Glutamatergic neuron (in vitro differentiated cells): Measurements from ENCODE around the gene PHC1. TPM values are rescaled to one million over a fixed set of nuclear protein-coding genes. Genes with fewer than 3 reads are reported as not detected.

Source experiments
- DNase-seq: peaks from one replicate; pipeline ENCODE4 v3.0.0; 2022
- H3K27ac Mint-ChIP-seq: one replicate; pipeline ENCODE4 v1.8.0; 2020; ENCODE audit warnings: mild to moderate bottlenecking, mixed read lengths, inconsistent platforms; ENCODE audit not compliant: unreplicated experiment
- H3K27me3 Mint-ChIP-seq: one replicate; pipeline ENCODE4 v1.8.0; 2020; ENCODE audit warnings: mild to moderate bottlenecking, moderate library complexity, mixed read lengths, inconsistent platforms; ENCODE audit not compliant: unreplicated experiment
- H3K36me3 Mint-ChIP-seq: one replicate; pipeline ENCODE4 v1.8.0; 2020; ENCODE audit warnings: mild to moderate bottlenecking, mixed read lengths, inconsistent platforms; ENCODE audit not compliant: unreplicated experiment
- H3K4me1 Mint-ChIP-seq: one replicate; pipeline ENCODE4 v1.8.0; 2020; ENCODE audit warnings: mild to moderate bottlenecking, low read depth, mixed read lengths, inconsistent platforms; ENCODE audit not compliant: unreplicated experiment
- H3K4me3 Mint-ChIP-seq: one replicate; pipeline ENCODE4 v1.8.0; 2020; ENCODE audit warnings: mild to moderate bottlenecking, mixed read lengths, inconsistent platforms; ENCODE audit not compliant: unreplicated experiment
- H3K9me3 Mint-ChIP-seq: one replicate; pipeline ENCODE4 v1.8.0; 2020; ENCODE audit warnings: mild to moderate bottlenecking, moderate library complexity, mixed read lengths, inconsistent platforms; ENCODE audit not compliant: unreplicated experiment
- total RNA-seq: library from RNA; stranded (reverse); fragmentation: NEBNext Ultra II Directional; extraction: Animal tissue kit (Norgen Biotek cat#: 25700); gene quantifications from one replicate; pipeline ENCODE4 v1.2.1, GENCODE V29; 2021; ENCODE audit not compliant: unreplicated experiment
- TF ChIP-seq, protein P1 (sequence below): fragments of 200-600 bp; sonication (generic); IDR thresholded peaks from one replicate; pipeline ENCODE4 v1.5.0; 2021; ENCODE audit not compliant: partially characterized antibody, unreplicated experiment

The PHC1 gene
- total RNA-seq, 1 donor from 2014 or later: 59.8 TPM

DNA sequence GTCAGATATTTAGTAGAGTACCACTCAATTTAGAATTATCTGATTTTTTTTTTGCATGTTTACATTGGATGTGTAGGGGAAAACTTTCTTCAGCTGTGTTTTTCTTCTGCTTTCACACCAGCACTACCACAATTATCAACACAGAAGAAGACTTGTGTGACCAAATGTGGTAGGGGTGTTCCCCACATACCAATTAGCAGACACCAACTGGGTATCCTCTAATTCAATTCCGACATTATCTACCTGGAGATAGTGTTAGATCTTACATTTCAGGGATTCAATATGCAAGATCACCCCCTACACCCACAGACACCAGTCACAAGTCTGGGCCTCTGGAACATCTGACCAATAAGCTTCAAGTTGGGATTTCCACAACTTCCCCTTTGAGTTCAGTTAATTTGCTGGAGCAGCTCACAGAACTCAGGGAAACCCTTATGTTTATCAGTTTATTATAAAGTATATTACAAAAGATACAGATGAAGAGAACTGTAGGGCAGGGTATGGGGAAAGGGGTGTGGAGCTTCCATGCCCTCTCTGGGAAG lies 71.0 kb downstream of the PHC1 start:
- Mint-ChIP-seq H3K36me3 (peaks cover 4% of the 10 kb centered on the region), H3K4me1 (no peaks in the 10 kb centered on the region), H3K4me3 (no peak overlapping the region), H3K27me3 (no peaks in the 10 kb centered on the region), H3K27ac (no peak overlapping the region), H3K9me3 (no peaks in the 10 kb centered on the region)
- TF ChIP-seq, protein P1, sequence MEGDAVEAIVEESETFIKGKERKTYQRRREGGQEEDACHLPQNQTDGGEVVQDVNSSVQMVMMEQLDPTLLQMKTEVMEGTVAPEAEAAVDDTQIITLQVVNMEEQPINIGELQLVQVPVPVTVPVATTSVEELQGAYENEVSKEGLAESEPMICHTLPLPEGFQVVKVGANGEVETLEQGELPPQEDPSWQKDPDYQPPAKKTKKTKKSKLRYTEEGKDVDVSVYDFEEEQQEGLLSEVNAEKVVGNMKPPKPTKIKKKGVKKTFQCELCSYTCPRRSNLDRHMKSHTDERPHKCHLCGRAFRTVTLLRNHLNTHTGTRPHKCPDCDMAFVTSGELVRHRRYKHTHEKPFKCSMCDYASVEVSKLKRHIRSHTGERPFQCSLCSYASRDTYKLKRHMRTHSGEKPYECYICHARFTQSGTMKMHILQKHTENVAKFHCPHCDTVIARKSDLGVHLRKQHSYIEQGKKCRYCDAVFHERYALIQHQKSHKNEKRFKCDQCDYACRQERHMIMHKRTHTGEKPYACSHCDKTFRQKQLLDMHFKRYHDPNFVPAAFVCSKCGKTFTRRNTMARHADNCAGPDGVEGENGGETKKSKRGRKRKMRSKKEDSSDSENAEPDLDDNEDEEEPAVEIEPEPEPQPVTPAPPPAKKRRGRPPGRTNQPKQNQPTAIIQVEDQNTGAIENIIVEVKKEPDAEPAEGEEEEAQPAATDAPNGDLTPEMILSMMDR: no peak
- DNase-seq: no peak

DNA sequence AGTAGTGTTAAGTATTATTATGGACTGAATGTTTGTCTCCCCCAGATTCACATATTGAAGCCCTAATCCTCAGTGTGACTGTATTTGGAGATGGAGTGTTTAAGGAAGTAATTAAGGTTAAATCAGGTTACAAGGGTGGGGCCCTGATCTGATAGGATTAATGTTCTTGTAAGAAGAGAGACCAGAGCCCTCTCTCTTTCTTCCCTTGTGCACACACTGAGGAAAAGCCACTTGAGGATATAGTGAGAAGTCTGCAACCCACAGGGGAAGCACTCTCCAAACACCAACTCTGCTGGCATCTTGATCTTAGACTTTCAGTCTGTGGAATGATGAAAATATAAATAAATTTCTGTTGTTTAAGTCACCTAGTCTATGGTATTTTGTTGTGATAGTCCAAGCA lies 72.9 kb downstream of the PHC1 start:
- H3K27ac Mint-ChIP-seq: no peak overlapping the region
- no peaks in the 10 kb centered on the region for H3K36me3 Mint-ChIP-seq
- DNase-seq: no peak
- no peaks in the 10 kb centered on the region for H3K9me3 Mint-ChIP-seq
- H3K4me3 Mint-ChIP-seq: no peak overlapping the region
- H3K27me3 Mint-ChIP-seq: no peaks in the 10 kb centered on the region
- TF ChIP-seq, protein P1: no peak
- H3K4me1 Mint-ChIP-seq: no peaks in the 10 kb centered on the region

DNA sequence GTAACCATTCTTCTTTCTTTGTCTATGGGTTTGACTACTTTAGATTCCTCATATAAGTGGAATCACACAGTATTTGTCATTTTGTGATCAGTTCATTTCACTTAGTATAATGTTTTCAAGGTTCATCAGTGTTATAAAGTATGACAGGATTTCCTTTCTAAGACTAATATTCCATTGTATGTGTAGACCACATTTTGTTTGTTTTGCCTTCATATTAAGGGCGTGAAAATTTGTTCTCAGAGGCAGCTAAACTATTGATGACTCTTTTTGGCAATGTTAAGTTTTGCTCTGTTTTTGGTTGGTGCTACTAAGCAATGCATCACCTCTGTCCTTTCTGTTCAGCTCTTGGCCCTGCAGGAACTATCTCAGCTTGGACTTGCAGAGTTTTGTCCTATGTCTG lies 73.4 kb downstream of the PHC1 start:
- H3K27me3 Mint-ChIP-seq: no peaks in the 10 kb centered on the region
- no peak for DNase-seq
- no peaks in the 10 kb centered on the region for H3K36me3 Mint-ChIP-seq
- TF ChIP-seq, protein P1: no peak
- H3K27ac Mint-ChIP-seq: no peak overlapping the region
- H3K9me3 Mint-ChIP-seq: no peaks in the 10 kb centered on the region
- no peaks in the 10 kb centered on the region for H3K4me1 Mint-ChIP-seq
- no peak overlapping the region for H3K4me3 Mint-ChIP-seq

DNA sequence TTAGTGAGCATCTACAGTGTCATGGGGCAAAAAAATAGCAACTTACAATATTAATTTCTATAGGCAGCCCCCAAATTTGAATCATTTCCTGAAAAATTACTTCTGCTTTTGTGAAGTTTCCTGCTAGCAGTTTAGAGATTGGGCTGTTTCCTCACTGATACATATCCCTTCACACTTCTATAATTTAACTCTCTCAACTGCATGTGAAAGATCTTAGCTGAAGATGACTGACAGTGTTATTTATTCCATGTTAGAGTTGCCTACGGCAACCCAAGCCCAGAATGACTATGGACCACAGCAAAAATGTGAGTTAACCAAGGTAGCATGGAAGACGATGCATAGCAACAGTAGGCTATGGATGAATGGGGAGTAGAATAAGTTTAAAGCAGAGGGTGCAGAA lies 75.1 kb downstream of the PHC1 start, which contains the start of gene KLRG1:
Gene KLRG1 (plus strand): TSS at position 134 of the 400 bp plus-strand sequence. CDS start 90 bp downstream, at position 224.
- Mint-ChIP-seq H3K9me3 (no peaks in the 10 kb centered on the region), H3K4me1 (no peaks in the 10 kb centered on the region), H3K36me3 (no peaks in the 10 kb centered on the region), H3K27me3 (no peaks in the 10 kb centered on the region), H3K27ac (no peak within 1 kb of the TSS), H3K4me3 (no peak within 1 kb of the TSS)
- TF ChIP-seq, protein P1: no peak
- DNase-seq: no peak

Other genes with a start within 250 kb of the PHC1 start
- 55.7 TPM for gene RIMKLB, start 216.5 kb upstream of the PHC1 start, total RNA-seq
- not detected for gene A2ML1, start 91.9 kb upstream of the PHC1 start, total RNA-seq
- 98.8 TPM for gene M6PR, start 35.1 kb downstream of the PHC1 start, total RNA-seq
- gene KLRG1, start 75.0 kb downstream of the PHC1 start, total RNA-seq: 5.2 TPM
- 346 TPM for gene A2M, start 201.4 kb downstream of the PHC1 start, total RNA-seq